ENCODE data around the gene TMEM51.

DNA sequence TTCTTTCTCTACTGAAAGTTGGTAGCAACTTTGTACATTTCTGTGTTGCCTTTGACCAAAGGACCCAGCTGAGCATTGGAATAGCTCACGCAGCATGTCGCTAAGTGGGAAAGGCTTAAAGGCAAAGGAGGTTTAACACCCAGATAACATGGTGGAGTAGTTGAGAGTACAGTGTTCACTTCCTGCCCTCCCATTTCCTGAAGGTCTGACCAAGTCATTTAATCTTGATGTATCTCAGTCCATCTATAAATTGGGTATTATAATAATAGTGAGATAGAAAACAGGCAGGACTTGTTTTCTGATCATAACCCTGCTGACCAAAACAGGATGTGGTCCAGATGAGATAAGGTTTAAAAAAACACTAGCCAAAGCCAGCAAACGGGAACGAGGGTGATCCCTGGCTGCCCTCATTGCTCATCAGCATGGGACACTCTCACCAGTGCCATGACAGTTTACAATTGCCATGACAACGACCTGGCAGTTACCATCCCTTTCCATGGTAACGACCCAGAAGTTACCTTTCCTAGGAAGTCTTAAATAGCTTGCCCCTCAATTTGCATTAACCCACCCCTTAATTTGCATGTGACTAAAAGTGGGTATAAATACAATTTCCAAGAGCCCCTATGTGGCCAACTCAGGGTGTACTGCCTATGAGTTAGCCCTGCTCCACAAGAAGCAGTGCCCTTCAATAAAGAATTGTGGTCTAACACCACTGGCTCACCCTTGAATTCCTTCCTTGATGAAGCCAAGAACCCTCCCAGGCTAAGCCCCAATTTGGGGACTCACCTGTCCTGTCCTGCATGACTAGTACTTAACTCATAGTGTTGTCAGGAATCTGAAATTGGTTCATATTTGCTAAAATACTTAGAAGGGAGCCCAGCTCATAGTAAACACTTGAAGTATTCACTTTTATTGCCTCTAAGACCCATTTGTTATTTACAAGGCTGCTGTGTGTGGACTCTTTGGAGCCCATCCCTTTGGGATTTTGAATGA is 65.0 kb downstream of the TMEM51 start:
- TF ChIP-seq EZH2 (IDR thresholded peaks at IDR 0.05) (no peak), FOXP2 (optimal IDR thresholded peaks at IDR 0.05; ENCODE audit: control extremely low read depth, extremely low read length, insufficient read depth) (no peak), POLR2AphosphoS5 (IDR thresholded peaks at IDR 0.05; ENCODE audit: borderline replicate concordance, low read depth, low read length) (no peak)

All from SK-N-MC (cell line).